ENCODE measurements around the gene MRPL3.
"Not testable (repeated sequence)": the region's sequence is repeated elsewhere in the genome, so short reads cannot be mapped to it uniquely, and the experiment has no call there.

Gene MRPL3

DNA sequence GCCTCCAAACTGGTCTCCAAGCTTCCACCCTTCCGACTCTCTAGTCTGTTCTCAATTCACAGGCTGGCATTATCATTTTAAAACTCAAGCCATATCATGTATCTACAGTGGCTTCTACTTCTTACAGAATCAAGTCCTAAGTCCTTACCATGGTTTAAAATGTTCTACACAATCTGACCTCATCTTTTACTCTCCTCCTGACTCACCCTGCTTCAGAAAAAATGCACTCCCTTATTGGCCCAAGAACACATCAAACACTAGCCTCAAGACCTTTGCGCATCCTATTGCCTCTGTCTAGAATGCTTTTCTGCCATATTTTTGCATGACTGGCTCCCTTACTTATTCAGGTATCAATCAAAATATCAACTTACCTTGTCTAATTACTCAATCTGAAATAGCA lies 11.0 kb downstream of the MRPL3 start:
- no peak for FAIRE-seq

DNA sequence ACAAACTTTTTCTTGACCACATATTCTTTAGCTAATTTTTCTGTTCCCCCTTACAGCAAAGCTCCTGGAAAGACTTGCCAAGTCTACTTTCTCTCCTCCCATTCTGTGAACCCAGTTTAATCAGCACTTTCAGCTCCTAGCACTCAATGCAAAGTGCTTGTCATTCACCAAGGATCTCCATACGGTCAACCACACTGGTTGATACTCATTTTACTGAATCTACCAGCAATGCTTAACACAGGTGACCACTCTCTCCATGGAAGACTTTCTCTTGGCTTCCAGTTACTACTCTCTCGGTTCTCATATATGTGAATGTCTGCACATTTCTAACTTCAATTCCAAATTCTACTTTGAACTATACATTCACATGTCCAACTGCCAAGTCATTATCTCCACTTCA lies 11.7 kb downstream of the MRPL3 start:
- no peak for FAIRE-seq

DNA sequence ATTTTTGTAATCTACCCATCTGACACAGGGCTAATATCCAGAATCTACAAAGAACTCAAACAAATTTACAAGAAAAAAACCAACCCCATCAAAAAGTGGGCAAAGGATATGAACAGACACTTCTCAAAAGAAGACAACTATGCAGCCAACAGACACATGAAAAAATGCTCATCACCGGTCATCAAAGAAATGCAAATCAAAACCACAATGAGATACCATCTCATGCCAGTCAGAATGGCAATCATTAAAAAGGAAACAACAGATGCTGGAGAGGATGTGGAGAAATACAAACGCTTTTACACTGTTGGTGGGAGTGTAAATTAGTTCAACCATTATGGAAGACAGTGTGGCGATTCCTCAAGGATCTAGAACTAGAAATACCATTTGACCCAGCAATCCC lies 16.2 kb downstream of the MRPL3 start:
- FAIRE-seq: not testable (repeated sequence)

DNA sequence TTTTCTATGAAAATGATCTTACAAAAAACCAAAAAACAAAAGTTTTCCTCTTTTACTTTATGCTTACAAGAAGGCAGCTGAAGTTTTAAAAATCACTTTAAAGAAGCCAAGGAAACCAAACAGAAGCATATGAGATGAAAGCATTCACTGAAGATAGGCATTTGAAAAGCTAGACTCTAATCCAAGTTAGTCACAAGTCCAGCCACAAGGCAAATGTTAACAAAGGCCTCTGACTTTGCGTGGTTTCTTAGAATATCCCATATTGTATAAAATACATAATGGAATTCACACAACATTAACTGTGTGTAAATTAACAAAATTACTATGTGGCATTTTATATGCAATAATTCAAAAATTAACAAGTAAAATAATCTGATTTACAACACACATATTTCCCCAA lies 17.7 kb downstream of the MRPL3 start:
- no peak for FAIRE-seq

DNA sequence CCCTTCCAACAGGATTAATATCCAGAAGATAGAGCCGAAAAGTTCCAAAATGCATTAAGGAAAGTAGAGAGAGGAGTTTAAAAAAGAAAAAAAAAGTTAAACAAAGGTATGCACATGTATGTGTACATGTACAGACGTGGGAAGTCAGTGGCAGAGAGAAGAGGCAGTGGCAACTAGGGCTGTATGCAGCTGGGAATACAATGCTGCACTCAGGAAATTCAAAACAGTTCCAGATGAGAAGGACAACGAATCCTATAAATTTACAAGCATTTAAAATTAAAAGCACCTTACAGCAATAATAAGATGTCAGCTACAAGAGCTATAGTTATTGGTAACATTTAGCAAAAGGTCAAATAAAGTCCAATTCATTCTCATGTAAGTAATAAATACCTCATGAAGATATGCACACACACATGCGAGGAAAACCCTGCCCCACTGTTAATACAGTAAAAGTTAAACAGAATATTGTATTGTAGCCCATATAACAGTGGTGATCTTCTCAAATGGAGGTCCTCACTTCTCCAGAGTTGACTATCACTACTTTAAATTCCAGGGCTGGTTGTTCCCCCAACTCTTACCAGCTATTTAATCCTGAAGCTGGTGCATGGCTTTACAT lies 18.2 kb downstream of the MRPL3 start:
- FAIRE-seq: no peak

DNA sequence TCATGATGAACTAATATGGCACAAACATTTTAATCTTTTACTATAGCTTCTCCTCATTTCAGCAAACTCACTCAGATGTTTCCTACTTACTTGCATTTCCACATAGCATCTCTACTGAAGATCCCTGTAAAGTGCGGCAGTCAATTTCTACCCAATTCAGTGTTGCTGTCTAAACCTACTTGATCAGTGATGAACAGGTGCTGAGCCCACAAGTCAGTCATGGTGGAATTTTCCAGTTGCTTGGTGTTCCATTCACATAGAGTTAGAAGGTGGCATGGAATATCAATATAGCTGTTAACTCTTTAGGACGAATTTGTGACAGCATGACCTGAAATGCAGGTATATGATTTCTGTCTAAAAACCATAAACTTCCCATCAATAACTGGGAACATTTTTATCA lies 22.7 kb downstream of the MRPL3 start:
- FAIRE-seq: no peak

DNA sequence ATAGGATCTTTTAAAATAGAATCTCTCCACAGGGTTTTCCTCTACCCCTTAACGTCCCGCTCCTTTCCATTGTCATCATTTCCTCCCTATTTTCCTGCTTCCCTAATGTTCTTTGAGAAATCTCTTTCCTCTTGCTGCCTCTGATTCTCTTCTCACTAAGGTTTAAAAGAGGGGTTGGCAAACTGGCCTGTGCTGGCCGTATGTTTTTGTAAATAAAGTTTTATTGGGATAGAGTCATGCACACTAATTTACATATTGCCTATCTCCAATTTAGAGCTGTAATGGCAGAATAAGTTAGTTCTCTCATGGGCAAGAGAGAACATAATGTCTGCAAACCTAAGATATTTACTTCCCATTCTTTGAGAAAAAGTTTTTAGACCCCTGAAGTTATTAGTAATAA lies 25.0 kb downstream of the MRPL3 start:
- no peak for FAIRE-seq

DNA sequence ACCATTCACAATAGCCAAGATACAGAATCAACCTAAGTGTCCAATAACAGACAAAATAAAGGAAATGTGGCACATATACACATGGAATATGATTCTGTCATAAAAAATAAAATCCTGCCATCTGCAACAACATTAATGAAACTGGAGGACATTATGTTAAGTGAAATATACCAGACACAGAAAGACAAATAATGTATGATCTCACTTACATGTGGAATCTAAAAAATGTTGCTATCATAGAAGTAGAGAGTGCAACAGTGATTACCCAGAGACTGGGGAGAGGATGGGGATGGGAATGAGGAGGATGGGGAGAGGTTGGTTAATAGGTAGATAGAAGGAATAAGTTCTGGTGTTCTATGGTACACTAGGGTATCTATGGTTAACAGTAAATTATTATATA lies 28.7 kb downstream of the MRPL3 start:
- no peak for FAIRE-seq

DNA sequence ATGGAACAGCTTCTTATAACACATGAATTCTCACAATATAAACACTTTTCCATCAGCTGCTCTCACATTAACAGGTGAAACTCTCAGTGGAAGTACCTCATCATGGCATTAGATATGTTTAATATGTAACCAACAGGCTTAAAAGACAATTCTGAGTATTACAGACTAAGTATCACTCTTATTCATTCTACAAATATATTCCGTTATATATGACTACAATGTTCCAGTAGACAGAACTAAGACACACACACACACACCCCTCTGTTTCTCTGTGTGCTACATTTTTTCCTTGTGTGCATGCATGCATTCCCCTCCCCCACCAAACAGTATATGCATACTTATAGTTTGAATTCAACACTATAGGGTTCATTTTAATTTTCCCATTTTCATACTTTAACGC lies 32.4 kb downstream of the MRPL3 start:
- FAIRE-seq: no peak

DNA sequence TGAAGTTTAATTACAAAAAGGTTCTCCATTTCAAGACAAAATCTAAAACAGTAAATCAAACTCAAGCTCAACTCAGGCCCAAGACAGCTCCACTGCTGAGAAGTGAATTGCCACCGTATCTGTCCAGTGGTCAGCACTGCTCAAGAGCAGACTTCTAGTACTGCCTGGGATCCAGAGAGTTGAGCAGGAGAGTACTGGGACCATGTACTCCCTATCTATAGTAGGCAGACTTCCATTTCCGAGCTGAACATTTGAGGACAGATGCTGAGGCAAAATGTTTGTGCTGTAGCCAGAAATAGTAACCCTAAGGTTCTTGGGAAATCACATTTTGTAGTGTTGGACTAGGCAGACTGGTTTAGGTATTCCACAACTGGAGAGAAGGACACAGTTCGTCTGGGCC lies 44.1 kb downstream of the MRPL3 start:
- no peak for FAIRE-seq

DNA sequence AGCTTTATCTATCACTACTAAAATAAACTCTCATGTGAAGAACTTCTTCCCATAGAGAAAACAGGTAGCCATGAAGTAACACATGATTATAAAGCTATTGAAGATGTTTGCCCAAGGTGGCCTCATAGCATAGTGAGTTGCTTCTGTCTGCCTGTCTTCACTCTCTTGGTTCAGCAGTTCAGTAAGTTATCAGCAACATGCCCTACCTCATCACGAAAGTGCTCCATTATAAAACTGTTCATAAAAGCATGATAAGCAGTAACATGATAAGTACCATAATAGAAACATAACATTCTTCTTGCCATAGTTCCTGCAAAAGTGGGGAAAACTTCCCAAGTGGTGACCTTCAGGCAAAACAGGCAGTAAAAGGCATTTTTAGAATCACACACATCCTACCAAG lies 45.6 kb downstream of the MRPL3 start:
- FAIRE-seq: no peak

DNA sequence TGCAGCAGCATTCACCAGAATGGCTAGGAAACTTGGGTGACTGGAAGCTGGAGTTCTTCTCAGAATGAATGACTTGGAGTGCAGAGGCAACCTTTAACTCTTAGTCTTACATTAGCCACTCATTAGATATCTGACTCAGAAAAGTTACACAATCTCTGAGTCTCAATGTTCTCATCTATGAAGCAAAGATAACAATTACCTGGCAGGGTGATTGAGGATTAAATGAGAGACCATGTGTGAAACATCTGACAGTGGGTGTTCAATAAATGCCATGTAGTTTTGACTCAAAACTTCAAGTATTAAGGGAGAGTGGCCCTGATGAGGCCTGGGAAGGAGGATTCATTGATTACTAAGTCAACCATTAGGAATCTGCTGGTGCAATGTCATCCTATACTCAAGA lies 48.3 kb downstream of the MRPL3 start:
- FAIRE-seq: no peak

DNA sequence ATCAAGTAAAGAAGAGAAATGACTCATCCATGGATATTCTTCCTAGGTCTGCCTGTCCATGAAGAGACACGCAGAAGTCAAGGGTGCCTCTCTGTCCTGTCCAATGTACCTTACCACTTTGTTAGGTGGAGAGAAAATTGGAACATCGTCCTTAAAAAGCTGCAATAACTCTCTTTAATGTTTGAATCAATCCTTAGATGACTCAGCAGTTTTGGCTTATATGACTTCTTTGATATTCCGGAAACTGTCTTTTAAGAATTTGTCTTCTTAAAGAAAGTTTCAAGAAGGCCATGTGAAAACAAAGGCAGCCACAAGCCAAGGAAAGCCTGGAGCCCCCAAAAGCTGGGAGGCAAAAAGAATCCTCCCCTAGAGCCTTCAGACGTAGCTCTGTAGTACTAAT lies 49.2 kb downstream of the MRPL3 start:
- FAIRE-seq: no peak

DNA sequence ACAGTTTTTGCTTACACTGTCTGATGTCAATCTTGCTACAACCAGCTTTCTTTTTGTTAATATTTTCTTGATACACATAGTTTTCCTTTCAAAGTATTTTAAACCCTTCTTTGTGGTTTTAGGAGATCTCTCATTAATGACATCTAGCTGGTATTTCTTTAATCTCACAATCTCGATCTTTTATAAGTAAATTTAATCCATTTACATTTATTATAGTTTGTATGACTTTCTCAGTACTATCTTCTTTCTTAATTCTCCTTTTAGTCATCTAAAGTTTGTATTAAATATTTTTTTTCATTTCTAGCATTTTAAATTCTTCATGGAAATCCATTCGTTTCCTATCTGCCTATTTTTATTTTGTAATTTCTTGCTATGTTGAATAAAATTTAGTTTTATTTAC lies 55.4 kb downstream of the MRPL3 start:
- no peak for FAIRE-seq

DNA sequence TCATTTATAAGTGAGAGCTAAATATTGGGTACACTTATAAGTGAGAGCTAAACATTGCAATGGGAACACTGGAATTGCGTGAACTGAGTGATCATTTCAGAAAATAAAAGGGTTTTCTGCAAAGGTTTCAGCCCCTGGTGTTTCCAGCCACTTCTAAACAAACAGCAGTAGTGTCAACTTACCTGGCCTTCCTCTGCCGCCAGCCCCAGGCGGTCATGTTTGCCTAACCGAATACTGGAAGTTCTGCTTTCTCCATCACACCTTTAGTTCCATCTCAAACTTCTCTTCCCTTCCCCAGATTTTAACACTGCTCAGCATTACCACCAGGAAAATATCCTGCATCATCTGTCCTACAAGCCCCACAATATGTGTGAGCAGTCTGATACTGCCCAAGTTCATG lies 58.6 kb downstream of the MRPL3 start:
- FAIRE-seq: no peak

DNA sequence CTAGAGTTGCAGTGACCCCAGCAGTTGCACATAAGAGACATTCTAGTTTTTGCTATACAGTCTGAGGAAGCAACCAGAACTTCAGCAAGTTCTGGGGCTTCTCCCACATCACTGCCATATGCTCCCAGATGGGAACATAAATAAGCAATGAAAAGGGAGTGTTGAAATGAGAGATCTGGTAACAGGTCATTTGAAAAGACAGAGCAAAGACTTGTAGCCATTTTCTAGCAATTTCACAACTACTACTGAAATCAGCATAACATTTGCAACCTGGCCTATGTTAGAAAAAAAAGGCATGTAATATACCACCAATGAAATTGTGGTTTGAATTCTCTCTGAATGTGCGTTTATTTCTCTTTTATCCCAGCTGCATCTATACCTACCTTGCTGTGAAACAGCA lies 63.7 kb downstream of the MRPL3 start:
- no peak for FAIRE-seq

DNA sequence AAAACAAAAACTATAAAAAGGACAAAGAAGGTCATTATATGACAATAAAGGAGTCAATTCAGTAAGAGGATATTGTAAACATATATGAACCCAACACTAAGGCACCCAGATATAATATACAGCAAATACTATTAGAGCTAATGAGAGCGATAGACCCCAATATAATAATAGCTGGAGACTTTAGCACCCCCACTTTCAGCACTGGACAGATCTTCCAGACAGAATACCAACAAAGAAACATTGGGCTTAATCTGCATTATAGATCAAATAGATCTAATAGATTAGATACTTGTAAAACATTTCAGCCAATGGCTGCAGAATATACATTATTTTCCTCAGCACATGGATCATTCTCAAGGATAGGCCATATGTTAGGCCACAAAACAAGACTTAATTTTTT lies 67.8 kb downstream of the MRPL3 start:
- no peak for FAIRE-seq

DNA sequence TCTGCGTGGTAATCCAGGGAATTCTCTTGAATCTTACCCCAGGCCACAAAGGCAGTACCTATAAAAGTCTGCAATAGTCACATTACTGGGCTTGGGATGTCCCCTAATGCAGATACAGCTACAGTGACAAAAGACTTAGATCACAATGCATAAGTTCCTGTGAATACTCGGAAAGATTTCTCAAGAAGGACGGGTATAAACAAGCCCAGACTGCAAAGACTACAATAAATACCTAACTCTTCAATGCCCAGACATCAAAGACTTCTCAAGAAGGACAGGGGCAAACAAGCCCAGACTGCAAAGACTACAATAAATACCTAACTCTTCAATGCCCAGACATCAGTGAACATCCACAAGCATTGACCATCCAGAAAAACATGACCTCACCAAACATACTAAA lies 70.3 kb downstream of the MRPL3 start:
- no peak for FAIRE-seq

DNA sequence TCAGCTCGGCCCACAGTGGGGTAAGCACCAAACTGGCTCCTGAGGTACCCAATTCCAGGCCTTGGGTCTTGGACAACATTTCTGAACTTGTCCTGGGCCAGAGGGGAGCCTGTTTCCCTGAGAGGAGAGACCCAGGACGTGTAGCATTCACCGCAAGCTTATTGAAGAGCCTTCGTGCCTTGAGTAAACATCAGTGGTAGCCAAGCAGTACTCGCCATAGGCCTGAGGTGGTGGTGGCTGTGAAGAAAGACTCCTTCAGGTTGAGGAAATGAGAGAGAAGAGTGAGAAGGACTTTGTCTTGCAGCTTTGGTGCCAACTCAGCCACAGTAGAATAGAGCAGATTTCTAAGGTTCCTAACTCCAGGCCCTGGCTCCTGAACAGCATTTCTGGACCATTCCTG lies 71.0 kb downstream of the MRPL3 start:
- no peak for FAIRE-seq

DNA sequence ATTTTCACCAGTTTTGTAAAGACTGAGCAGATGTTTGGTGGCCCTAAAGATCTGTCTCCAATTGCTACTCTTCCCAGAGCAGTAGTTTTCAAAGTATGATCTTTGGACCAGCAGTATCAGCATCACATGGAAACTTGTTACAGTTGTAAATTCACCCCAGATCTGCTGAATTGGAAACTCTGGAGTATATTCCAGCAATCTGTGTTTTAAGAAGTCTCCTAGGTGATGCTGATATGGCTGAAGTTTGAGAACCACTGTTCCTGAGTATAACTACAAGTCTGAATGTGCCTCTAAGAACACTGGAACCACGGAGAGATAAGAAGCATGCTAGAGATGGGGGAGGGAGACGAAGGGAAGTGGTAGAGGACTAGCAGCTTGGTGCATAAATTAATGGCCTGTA lies 75.5 kb downstream of the MRPL3 start:
- FAIRE-seq: no peak

DNA sequence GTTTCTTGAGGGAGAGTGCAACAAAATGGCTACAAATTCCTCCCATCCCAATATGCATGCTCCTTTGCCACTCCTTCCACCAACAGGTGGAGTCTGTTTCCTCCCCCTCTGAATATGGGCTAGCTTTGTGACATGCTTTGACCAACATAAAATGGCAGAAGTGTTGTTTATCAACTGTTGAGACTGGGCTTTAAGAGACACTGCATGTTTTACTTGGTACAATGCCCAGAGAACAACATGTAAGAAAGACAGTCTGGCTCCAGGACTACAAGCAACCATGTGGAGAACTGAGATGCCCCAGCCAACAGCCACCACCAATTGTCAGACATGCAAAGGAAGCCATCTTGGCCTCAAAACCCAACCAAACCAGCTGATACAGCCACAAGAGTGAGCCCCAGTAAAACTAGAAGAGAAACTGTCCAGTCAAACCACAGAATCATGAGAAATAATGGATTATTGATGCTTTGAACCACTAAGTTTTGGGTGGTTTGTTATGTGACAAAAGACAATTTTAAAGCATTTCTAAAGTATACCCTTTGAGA lies 80.7 kb downstream of the MRPL3 start:
- FAIRE-seq: no peak

DNA sequence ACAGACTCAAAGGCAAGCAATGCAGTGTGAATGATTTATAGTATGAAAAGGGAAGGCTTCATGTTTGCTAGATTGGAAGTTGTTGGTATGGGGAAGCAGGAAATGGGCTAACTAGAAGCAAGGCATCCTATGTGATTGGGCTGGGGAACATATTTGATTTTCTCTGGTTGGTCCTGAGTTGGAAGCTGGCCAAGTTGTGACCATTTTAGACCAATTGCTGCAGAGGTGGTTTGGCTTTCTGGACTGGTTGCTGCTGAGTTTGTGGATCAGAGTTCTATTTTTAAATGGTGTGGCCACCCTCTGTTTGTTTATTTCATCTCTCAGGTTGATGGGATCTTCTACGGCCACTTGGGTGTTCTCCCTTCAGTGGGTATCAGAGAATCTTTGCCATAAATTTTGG lies 81.5 kb downstream of the MRPL3 start:
- FAIRE-seq: no peak

DNA sequence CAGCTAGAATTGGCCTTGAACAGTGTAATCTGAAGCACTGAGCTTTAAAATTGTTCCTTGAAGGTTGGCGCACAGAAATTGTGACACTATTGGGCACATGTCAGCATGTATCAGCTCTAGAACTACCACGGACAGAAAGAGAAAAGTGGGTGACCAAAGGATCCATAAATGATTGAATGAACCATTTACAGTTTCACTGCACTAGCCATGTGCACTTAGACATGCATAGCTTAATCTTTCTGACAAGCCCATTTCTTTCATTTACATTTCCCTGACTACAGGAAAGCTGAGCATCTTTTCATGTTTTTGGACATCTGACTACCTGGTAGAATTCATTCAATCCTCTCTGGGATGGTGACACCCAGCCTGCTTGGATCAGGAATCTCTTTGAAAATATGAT lies 85.0 kb downstream of the MRPL3 start:
- no peak for FAIRE-seq

Measured in islet of Langerhans (tissue), 1 donor.